GM21619 (cell line): ENCODE measurements around the gene SMARCD3.

ENCODE experiments used
- ATAC-seq: cut with Tn5 transposase; IDR thresholded peaks from one replicate; pipeline ENCODE4 v1.9.1; 2021; ENCODE audit not compliant: unreplicated experiment

The SMARCD3 gene

GRCh38 chr7:151248346-151249033 is at the start of gene SMARCD3:
Gene SMARCD3, minus strand, starts transcription at chr7:151248694. Its CDS starts 132 bp downstream, at chr7:151248562.
- no peak for ATAC-seq

GRCh38 chr7:151296202-151296992 is 47.9 kb upstream of the SMARCD3 start:
- no peak for ATAC-seq

GRCh38 chr7:151292850-151293249 is 44.4 kb upstream of the SMARCD3 start:
- ATAC-seq: no peak

- no peak for ATAC-seq
Observed at GRCh38 chr7:151291206-151291605, 42.7 kb upstream of the SMARCD3 start.

DNA sequence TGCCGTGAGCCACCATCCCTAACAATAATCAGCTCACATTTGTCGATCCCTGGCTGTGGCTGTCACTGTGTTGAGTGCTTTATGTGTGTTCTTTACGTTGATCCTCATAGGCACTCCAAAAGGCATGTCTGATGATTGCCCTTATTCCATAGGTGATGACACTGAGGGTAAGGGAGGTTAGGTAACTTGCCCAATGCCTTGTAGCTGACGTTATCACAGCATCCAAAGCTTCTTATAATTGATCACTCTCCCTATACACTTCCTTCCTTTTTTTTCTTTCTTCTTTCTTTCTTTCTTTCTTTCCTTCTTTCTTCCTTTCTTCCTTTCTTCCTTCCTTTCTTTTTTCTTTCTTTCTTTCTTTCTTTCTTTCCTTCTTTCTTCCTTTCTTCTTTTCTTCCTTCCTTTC is 41.9 kb upstream of the SMARCD3 start:
- no peak for ATAC-seq

GRCh38 chr7:151289891-151290290 is 41.4 kb upstream of the SMARCD3 start:
- ATAC-seq: no peak

DNA sequence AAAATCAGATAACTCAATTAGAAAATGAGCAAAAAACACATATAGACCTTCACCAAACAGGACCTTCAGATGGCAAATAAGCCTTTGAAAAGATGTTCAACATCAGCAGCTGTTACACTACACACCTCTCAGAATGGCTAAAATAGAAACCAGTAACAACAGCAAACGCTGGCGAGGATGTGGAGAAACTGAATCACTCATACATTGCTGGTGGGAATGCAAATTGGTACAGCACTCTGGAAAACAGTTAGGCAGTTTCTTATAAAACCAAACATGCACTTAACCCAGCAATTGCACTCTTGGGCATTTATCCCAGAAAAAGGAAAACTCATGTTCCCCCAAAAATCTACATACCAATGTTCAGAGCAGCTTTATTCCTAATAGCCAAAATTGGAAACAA is 37.7 kb upstream of the SMARCD3 start:
- no peak for ATAC-seq

DNA sequence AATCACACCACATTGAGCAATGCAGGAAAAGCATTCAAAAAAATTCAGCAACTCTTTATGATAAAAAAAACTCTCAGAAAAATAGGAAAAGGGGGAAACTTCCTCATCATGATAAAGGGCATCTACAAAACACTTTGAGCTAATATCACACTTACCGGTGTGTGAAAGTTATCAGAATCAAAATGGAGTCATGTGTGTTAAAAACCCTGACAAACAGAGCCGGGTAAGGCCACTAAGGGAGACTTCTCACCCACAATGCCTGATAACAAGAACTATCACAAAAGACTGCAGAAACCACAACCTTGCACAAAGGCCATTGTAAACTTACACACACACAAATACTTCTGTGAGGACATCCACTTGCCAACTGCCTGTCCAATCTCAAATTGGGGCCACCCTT is 34.8 kb upstream of the SMARCD3 start:
- no peak for ATAC-seq

GRCh38 chr7:151282111-151282510 is 33.6 kb upstream of the SMARCD3 start:
- no peak for ATAC-seq

GRCh38 chr7:151281686-151282085 is 33.2 kb upstream of the SMARCD3 start:
- no peak for ATAC-seq

DNA sequence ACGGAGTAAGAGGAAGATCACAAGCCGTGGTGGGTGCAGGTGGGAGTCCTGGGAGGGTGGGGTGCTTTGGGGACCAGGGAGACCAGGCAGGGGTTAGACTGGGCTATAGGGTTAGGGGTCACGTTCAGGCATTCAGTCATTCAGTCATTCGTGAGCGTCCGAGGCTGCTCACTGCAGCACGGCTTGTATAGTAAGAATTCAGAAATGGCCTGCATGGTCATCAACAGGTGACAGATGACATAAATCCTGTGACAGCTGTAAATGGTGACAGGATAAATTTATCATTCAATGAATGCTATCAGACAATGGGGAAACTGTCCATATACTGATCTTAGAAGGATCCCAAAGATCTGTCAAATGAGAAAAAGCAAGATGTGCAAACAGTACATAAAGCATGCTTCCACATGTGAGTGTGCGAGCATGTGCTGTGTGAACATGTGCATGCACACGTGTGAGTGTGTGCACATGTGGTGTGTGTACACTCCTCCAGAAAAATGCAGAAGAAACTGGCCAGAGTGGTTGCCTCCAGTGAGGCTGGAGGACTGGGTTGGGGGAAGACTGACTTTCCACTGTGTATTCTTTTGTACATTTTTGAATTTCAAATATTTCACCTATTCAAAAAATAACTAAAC is 32.0 kb upstream of the SMARCD3 start:
- ATAC-seq: no peak

DNA sequence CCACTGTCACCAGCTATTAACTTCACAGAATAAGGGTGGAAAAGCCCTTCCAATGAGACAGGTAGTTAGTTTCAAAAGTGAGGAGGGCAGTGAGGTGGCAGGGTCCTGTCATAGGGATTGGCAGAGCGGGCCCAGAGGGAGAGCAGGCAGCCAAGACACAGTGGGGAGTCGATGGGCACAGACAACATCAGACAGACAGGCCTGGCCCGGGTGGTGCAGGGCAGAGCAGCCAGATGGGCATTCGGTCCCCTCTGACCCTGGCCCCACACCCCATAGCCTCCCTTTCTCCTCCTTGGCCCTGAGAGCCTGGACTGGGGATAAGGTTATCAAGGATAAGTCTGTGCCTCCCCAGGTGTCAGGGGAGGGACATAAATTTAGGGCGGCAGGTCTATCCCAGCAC is 31.4 kb upstream of the SMARCD3 start:
- ATAC-seq: no peak

DNA sequence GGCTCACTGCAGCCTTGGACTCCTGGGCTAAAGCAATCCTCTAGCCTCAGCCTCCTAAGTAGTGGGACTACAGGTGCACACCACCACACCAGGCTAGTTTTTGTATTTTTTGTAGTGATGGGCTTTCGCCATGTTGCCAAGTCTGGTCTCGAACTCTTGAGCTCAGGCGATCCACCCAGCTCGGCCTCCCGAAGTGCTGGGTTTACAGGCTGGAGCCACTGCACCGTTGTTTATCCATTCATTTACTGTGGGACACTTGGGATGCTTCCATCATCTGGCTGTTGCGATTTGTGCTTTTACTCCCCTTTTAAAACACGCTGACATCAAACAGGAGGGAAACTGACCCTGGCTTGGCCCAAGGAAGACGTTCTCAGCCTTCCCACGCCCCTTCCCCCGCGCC is 30.5 kb upstream of the SMARCD3 start:
- ATAC-seq: no peak

GRCh38 chr7:151277631-151278030 is 29.1 kb upstream of the SMARCD3 start:
- ATAC-seq: no peak

- ATAC-seq: peak; percentile 69
Observed at GRCh38 chr7:151276666-151277590, 28.4 kb upstream of the SMARCD3 start.

DNA sequence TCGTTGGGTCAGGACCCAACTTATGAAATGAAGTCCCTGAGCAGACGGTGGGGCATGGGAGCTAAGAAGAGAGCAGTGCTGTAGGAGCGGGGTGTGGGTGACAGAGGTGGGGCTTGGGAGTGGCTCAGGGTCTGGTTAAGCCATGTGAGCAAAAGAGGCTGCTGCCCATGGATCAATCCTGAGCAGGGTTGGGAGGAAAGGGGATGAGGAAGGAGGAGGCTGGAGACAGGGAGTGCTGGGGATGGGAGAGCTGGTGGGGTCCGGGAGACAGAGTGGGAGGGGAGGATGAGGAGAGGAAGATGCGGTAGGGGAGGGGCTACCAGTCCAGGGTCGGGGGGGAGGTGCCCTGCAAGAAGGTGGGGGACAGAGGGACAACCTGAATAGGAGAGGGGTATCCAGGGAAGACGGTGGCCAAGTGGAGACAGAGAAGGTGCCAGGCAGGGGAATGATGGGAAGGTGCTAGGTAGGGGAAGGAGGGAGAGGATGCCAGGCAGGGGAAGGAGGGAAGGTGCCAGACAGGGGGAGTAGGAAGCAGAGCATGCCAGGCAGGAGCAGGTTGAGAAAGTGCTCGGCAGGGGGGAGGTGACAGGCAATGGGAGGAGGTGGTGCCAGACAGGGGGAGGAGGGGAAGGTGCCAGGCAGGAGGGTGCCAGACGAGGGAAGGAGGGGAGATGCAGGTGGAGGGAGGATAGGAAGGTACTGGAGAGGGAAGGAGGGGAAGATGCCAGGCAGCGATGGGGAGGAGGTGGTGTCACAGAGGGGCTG is 27.5 kb upstream of the SMARCD3 start:
- no peak for ATAC-seq

- no peak for ATAC-seq
Observed at GRCh38 chr7:151274936-151275812, 26.7 kb upstream of the SMARCD3 start.

- no peak for ATAC-seq
Observed at GRCh38 chr7:151274396-151274795, 25.9 kb upstream of the SMARCD3 start.
